Ovary (tissue), 3 donors: ENCODE results near the gene KRT3.

ENCODE experiments used
- EP300 ChIP-seq: sonication (generic); formaldehyde crosslinking; IDR thresholded peaks from one replicate; pipeline ENCODE4 v1.6.1; 2017; ENCODE audit warnings: antibody characterized with exemption
- POLR2A ChIP-seq: fragments of 450-650 bp; IDR thresholded peaks from one replicate; pipeline ENCODE4 v1.6.1; 2017; ENCODE audit warnings: antibody characterized with exemption, mild to moderate bottlenecking, moderate library complexity
- TF ChIP-seq, protein P1 (sequence below), 3 donors: fragments of 450-650 bp in 2 of 3; fragments of 200-600 bp in 1 of 3; IDR thresholded peaks; one replicate each; pipeline versions ENCODE4 v1.5.1 to v1.8.0; 2016 to 2022; ENCODE audit warnings: antibody characterized with exemption in 3 of 3, mild to moderate bottlenecking in 1 of 3
- donor health status: DM: no; HTN: no; CAD: no.

DNA sequence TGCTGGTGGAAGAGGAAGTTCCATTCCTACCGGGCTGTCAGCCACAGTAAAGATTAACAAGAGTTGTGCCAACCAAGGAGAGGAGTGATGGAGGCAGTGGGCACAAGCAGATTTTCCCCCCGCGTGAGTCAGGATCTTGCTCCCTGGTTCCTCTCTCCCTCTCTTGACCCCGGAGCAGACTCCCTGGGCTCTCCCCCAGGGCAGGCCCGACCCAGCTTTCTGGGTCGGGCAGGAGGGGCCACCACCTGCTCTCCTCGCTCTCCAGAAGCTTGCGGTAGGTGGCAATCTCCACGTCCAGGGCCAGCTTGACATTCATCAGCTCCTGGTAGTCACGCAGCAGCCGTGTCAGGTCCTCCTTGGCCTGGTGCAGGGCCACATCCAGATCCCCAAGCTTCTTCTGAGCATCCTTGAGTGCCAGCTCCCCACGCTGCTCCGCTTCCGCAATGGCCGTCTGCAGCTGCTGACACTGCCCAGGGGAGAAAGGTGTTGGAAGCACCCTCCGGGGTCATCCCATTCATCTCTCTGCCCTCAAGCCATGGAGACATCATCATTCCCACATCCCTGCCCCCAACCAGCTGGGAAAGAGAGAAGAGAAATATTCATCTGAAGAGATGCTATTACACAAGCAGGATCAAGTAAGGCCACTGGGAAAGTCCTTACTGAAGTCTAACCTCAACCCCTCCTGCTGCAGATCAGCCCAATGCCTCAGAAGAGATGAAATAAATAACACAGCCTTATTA, 27.0 kb upstream of the KRT3 start:
- TF ChIP-seq, protein P1, sequence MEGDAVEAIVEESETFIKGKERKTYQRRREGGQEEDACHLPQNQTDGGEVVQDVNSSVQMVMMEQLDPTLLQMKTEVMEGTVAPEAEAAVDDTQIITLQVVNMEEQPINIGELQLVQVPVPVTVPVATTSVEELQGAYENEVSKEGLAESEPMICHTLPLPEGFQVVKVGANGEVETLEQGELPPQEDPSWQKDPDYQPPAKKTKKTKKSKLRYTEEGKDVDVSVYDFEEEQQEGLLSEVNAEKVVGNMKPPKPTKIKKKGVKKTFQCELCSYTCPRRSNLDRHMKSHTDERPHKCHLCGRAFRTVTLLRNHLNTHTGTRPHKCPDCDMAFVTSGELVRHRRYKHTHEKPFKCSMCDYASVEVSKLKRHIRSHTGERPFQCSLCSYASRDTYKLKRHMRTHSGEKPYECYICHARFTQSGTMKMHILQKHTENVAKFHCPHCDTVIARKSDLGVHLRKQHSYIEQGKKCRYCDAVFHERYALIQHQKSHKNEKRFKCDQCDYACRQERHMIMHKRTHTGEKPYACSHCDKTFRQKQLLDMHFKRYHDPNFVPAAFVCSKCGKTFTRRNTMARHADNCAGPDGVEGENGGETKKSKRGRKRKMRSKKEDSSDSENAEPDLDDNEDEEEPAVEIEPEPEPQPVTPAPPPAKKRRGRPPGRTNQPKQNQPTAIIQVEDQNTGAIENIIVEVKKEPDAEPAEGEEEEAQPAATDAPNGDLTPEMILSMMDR (IDR thresholded peaks at IDR 0.05), result no peak
- TF ChIP-seq EP300, result no peak
- no peak for TF ChIP-seq POLR2A
